ENCODE measurements around the gene AGBL4.

The AGBL4 gene

GRCh38 chr1:48793863-48794262 is 1229.9 kb downstream of the AGBL4 start:
- TF ChIP-seq CTCF (IDR thresholded peaks at IDR 0.05; ENCODE audit: low read depth, low read length, missing control alignments) = no peak
- no peak for DNase-seq (ENCODE audit: extremely low read depth, low read depth)
- H3K4me3 ChIP-seq (replicated peaks; ENCODE audit: low read depth, low read length) = no peak overlapping the region

GRCh38 chr1:48792961-48793360 is 1230.8 kb downstream of the AGBL4 start:
- H3K4me3 ChIP-seq (replicated peaks; ENCODE audit: low read depth, low read length) = no peak overlapping the region
- TF ChIP-seq CTCF (IDR thresholded peaks at IDR 0.05; ENCODE audit: low read depth, low read length, missing control alignments) = no peak
- no peak for DNase-seq (ENCODE audit: extremely low read depth, low read depth)

- H3K4me3 ChIP-seq (replicated peaks; ENCODE audit: low read depth, low read length) = no peak overlapping the region
- no peak for DNase-seq (ENCODE audit: extremely low read depth, low read depth)
- TF ChIP-seq CTCF (IDR thresholded peaks at IDR 0.05; ENCODE audit: low read depth, low read length, missing control alignments) = no peak
Measured at GRCh38 chr1:48790397-48790796, 1233.4 kb downstream of the AGBL4 start.

GRCh38 chr1:48789903-48790302 is 1233.9 kb downstream of the AGBL4 start:
- no peak for DNase-seq (ENCODE audit: extremely low read depth, low read depth)
- TF ChIP-seq CTCF (IDR thresholded peaks at IDR 0.05; ENCODE audit: low read depth, low read length, missing control alignments) = no peak
- H3K4me3 ChIP-seq (replicated peaks; ENCODE audit: low read depth, low read length) = no peak overlapping the region

GRCh38 chr1:48785869-48786268 is 1237.9 kb downstream of the AGBL4 start:
- TF ChIP-seq CTCF (IDR thresholded peaks at IDR 0.05; ENCODE audit: low read depth, low read length, missing control alignments) = no peak
- no peak overlapping the region for H3K4me3 ChIP-seq (replicated peaks; ENCODE audit: low read depth, low read length)
- no peak for DNase-seq (ENCODE audit: extremely low read depth, low read depth)

GRCh38 chr1:48784301-48784700 is 1239.5 kb downstream of the AGBL4 start:
- DNase-seq (ENCODE audit: extremely low read depth, low read depth) = no peak
- TF ChIP-seq CTCF (IDR thresholded peaks at IDR 0.05; ENCODE audit: low read depth, low read length, missing control alignments) = no peak
- H3K4me3 ChIP-seq (replicated peaks; ENCODE audit: low read depth, low read length) = no peak overlapping the region

- no peak for TF ChIP-seq CTCF (IDR thresholded peaks at IDR 0.05; ENCODE audit: low read depth, low read length, missing control alignments)
- no peak overlapping the region for H3K4me3 ChIP-seq (replicated peaks; ENCODE audit: low read depth, low read length)
- no peak for DNase-seq (ENCODE audit: extremely low read depth, low read depth)
Measured at GRCh38 chr1:48777219-48777895, 1246.4 kb downstream of the AGBL4 start.
